Suprapubic skin (tissue), 4 donors: ENCODE data around the gene GPRIN1. TPM values are rescaled to one million over a fixed set of nuclear protein-coding genes. Genes with fewer than 3 reads are reported as not detected.
"Not testable (repeated sequence)": the region's sequence is repeated elsewhere in the genome, so short reads cannot be mapped to it uniquely, and the experiment has no call there.

Experiments used
- DNase-seq, 2 donors: peaks; one replicate each; pipeline ENCODE4 v3.0.0-alpha.2; 2019; ENCODE audit warnings: low spot score in 2 of 2
- H3K27ac ChIP-seq: fragments of 200-600 bp; sonication (generic); one replicate; pipeline ENCODE4 v1.5.1; 2019
- H3K27me3 ChIP-seq: fragments of 200-600 bp; sonication (generic); one replicate; pipeline ENCODE4 v1.5.1; 2019
- H3K36me3 ChIP-seq: fragments of 200-600 bp; sonication (generic); one replicate; pipeline ENCODE4 v1.5.1; 2019
- H3K4me1 ChIP-seq: fragments of 200-600 bp; sonication (generic); one replicate; pipeline ENCODE4 v1.5.1; 2019
- H3K4me3 ChIP-seq: fragments of 200-600 bp; sonication (generic); one replicate; pipeline ENCODE4 v1.5.1; 2019; ENCODE audit warnings: mild to moderate bottlenecking
- H3K9me3 ChIP-seq: fragments of 200-600 bp; sonication (generic); one replicate; pipeline ENCODE4 v1.5.1; 2019
- EP300 ChIP-seq: sonication (generic); formaldehyde crosslinking; IDR thresholded peaks from one replicate; pipeline ENCODE4 v1.6.1; 2017; ENCODE audit warnings: antibody characterized with exemption
- POLR2A ChIP-seq, 2 donors: fragments of 450-650 bp; IDR thresholded peaks; one replicate each; pipeline ENCODE4 v1.6.1; 2017; ENCODE audit warnings: antibody characterized with exemption in 2 of 2, mild to moderate bottlenecking in 2 of 2, moderate library complexity in 2 of 2
- POLR2AphosphoS5 ChIP-seq, 3 donors: sonication (generic); formaldehyde crosslinking; IDR thresholded peaks; one replicate each; pipeline ENCODE4 v1.6.1; 2017; ENCODE audit warnings: antibody characterized with exemption in 3 of 3
- WGBS: methylation state at CpG from one replicate; pipeline ENCODE4 v1.1.5; 2018; 5-methylcytosine and 5-hydroxymethylcytosine counted together
- total RNA-seq, 4 donors: library from RNA; depleted of rRNA; stranded (reverse); fragments of >200 nt; gene quantifications; one replicate each; pipeline ENCODE4 v1.1.0, GENCODE V29; 2016
- TF ChIP-seq, protein P1 (sequence below), 2 donors: fragments of 200-600 bp in 1 of 2; fragments of 450-650 bp in 1 of 2; sonication (generic) in 1 of 2; IDR thresholded peaks; one replicate each; pipeline ENCODE4 v1.5.1; 2016 to 2019; ENCODE audit warnings: antibody characterized with exemption in 2 of 2, mild to moderate bottlenecking in 1 of 2, moderate library complexity in 1 of 2

The GPRIN1 gene
- total RNA-seq, 4 donors from 2014 or later, result 0.24 to 2.8 (median 1.5) TPM

DNA sequence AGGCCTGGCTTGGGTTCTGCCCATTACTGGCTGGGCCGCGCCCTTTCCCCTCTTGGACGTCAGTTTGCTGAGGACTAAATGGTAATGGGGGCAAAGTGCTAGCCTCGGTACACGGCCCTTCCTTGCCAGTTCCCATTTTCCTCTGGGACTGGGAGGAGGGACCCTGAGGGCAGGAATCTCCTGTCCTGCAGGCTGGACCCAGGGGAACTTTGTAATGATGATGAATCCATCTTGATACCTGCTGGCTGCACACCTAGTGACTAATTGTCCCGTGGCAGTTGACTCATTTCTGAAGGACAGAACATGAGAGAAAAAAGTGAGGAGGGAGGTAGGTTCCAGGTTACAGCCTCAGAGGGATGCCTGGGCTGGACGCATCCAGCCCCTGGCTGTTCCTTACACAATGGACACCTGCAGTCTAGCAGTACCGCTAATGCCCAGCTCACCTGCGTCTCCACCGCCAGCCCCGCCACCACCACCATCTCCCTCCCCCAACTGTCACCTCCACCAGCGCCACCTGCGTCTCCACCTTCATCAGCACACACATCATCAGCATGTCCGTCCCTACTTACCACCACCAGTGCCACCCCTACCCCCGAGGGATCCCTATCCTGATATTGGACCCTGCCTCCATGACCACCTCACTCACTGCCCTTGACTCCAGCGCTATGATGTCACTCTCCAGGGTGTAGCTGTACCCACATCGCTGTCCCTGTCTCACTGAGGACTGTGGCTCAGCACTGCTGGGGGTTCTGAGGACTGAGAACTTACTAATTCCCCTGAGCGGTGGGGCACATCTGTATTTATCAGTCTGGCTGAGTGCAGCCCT is 56.5 kb downstream of the GPRIN1 start:
- Histone ChIP-seq H3K36me3 (no peaks in the 10 kb centered on the region), H3K4me1 (no peaks in the 10 kb centered on the region), H3K27me3 (peaks cover 15% of the 10 kb centered on the region), H3K4me3 (no peak overlapping the region), H3K9me3 (no peaks in the 10 kb centered on the region), H3K27ac (no peak overlapping the region)
- TF ChIP-seq EP300 (no peak), POLR2A (IDR thresholded peaks at IDR 0.05) (no peak), POLR2AphosphoS5 (IDR thresholded peaks at IDR 0.05) (no peak)
- TF ChIP-seq, protein P1, sequence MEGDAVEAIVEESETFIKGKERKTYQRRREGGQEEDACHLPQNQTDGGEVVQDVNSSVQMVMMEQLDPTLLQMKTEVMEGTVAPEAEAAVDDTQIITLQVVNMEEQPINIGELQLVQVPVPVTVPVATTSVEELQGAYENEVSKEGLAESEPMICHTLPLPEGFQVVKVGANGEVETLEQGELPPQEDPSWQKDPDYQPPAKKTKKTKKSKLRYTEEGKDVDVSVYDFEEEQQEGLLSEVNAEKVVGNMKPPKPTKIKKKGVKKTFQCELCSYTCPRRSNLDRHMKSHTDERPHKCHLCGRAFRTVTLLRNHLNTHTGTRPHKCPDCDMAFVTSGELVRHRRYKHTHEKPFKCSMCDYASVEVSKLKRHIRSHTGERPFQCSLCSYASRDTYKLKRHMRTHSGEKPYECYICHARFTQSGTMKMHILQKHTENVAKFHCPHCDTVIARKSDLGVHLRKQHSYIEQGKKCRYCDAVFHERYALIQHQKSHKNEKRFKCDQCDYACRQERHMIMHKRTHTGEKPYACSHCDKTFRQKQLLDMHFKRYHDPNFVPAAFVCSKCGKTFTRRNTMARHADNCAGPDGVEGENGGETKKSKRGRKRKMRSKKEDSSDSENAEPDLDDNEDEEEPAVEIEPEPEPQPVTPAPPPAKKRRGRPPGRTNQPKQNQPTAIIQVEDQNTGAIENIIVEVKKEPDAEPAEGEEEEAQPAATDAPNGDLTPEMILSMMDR (IDR thresholded peaks at IDR 0.05), result no peak
- WGBS, result 57% methylated on average over 18 of the region's 18 CpGs
- no peak for DNase-seq

DNA sequence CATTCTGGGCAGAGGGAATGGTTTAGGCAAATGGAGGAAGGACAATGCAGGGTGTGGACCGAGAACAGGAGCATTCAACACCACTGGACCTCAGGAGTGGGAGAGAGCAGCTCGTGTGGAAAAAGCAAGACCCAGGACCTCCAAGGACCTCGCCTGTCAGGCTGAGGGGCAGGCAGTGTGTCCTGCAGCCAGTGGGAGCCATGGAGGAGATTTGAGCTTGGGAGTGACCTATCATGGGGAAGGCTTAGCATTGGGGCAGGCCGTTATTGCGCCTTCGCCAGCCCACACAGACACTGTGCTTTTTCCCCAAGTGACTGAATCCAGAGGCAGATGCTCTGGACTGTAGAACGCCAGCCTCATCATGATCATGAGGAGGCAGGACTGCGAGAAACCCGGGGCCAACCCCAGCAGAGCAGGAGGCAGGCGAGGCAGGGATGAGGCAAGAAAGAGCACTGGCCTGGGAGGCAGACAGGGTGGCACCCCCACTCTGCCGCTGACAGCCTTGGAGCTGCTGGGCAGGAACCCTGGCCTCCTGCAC is 57.6 kb downstream of the GPRIN1 start:
- peaks cover 15% of the 10 kb centered on the region for H3K27me3 ChIP-seq
- no peak overlapping the region for H3K4me3 ChIP-seq
- no peak for DNase-seq
- no peak overlapping the region for H3K27ac ChIP-seq
- 75% methylated on average over 7 of the region's 11 CpGs for WGBS
- no peaks in the 10 kb centered on the region for H3K4me1 ChIP-seq
- H3K9me3 ChIP-seq, result no peaks in the 10 kb centered on the region
- TF ChIP-seq POLR2AphosphoS5 (IDR thresholded peaks at IDR 0.05) (no peak), POLR2A (IDR thresholded peaks at IDR 0.05) (no peak), EP300 (no peak)
- TF ChIP-seq, protein P1 (IDR thresholded peaks at IDR 0.05), result no peak
- H3K36me3 ChIP-seq, result no peaks in the 10 kb centered on the region

DNA sequence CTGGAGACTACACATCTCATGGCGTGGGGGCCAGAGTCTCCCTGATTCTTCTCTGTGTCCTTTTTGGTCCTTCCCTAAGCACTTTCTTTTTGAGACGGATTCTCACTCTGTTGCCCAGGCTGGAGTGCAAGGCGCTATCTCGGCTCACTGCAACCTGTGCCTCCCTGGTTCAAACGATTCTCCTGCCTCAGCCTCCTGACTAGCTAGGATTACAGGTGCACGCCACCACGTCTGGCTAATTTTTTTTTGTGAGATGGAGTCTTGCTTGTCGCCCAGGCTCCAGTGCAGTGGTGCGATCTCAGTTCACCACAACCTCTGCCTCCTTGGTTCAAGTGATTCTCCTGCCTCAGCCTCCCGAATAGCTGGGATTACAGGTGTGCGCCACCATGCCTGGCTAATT is 59.0 kb downstream of the GPRIN1 start:
- not testable (repeated sequence) for H3K36me3 ChIP-seq, H3K27ac ChIP-seq, H3K9me3 ChIP-seq, H3K4me1 ChIP-seq, H3K4me3 ChIP-seq
- DNase-seq, result peak in 1 of 2 donors; percentile 45
- 86% methylated on average over 11 of the region's 11 CpGs for WGBS
- peaks cover 15% of the 10 kb centered on the region for H3K27me3 ChIP-seq

DNA sequence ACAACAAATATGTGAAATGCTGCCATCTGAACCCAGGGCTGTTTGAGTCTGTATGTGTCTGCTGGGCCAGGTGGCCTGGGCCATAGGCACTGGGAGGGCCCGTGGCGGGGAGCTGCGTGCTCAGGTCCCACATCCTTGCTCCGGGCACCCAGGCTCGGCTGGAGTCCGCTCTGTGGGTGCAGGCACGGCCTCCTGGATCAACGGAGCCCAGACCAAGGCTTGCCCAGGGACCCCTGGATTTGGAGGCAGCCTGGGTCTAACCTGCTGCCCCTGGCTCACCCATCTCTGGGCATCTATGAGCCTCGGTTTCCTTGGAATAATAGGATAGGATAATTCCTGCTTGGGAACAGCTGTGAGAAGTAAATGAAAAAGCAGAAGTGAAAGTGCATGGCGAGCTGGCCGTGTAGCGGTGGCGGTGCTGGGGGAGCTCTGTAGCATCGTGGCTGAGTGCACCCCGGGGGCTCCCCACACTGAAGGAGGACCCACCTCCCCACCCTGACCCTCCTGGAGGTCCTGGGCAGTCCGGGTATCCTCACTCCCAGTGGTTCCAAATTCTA is 59.6 kb downstream of the GPRIN1 start:
- Histone ChIP-seq H3K27ac (no peak overlapping the region), H3K4me3 (no peak overlapping the region), H3K36me3 (no peaks in the 10 kb centered on the region), H3K4me1 (no peaks in the 10 kb centered on the region), H3K9me3 (no peaks in the 10 kb centered on the region), H3K27me3 (peaks cover 15% of the 10 kb centered on the region)
- TF ChIP-seq, protein P1 (IDR thresholded peaks at IDR 0.05), result no peak
- TF ChIP-seq POLR2A (IDR thresholded peaks at IDR 0.05), result no peak
- TF ChIP-seq POLR2AphosphoS5 (IDR thresholded peaks at IDR 0.05), result no peak
- no peak for TF ChIP-seq EP300
- DNase-seq, result peak in 1 of 2 donors; percentile 76
- WGBS, result 74% methylated on average over 15 of the region's 16 CpGs

DNA sequence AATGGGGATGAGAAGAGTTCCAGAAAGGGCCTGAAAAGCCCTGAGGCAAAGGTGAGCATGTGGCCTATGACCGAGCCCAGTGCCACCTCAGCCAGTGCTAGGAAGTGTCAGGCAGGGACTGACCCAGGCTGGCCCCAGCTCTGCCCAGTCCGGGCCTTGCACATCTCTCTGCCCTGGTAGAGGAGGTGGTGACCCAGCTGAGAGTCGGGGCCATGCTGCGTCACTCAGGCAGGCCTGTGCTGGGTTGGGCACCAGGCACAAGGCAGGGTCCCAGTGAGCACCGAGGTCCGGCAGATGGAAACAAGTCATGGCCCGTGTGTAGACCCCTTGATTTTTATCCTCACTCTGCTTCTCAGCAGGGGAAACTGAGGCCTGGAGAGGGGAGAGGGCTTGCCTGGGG is 60.1 kb downstream of the GPRIN1 start:
- H3K4me1 ChIP-seq, result no peaks in the 10 kb centered on the region
- no peak overlapping the region for H3K27ac ChIP-seq
- no peak for TF ChIP-seq POLR2AphosphoS5 (IDR thresholded peaks at IDR 0.05)
- TF ChIP-seq, protein P1 (IDR thresholded peaks at IDR 0.05), result no peak
- no peak for TF ChIP-seq POLR2A (IDR thresholded peaks at IDR 0.05)
- no peak for TF ChIP-seq EP300
- peak in 1 of 2 donors; percentile 77 for DNase-seq
- H3K4me3 ChIP-seq, result no peak overlapping the region
- H3K27me3 ChIP-seq, result peaks cover 15% of the 10 kb centered on the region
- 97% methylated on average over 5 of the region's 7 CpGs for WGBS
- H3K36me3 ChIP-seq, result no peaks in the 10 kb centered on the region
- no peaks in the 10 kb centered on the region for H3K9me3 ChIP-seq
